KMS-11 (cell line): ENCODE measurements around the gene PCK2.

Source experiments
- H2AFZ ChIP-seq: fragments of 200-600 bp; sonication (generic); 2 replicates; pipeline ENCODE4 v1.6.1; 2016; ENCODE audit warnings: antibody characterized with exemption, mixed run types, low read depth
- H3K27ac ChIP-seq: fragments of 200-600 bp; sonication (generic); 2 replicates; pipeline ENCODE4 v1.6.1; 2016; ENCODE audit warnings: mild to moderate bottlenecking, mixed run types
- H3K27me3 ChIP-seq: fragments of 200-600 bp; sonication (generic); 2 replicates; pipeline ENCODE4 v1.6.1; 2017; ENCODE audit warnings: mild to moderate bottlenecking, low read depth, mixed run types, moderate library complexity; ENCODE audit not compliant: insufficient read depth
- H3K36me3 ChIP-seq: fragments of 200-600 bp; sonication (generic); 2 replicates; pipeline ENCODE4 v1.6.1; 2017; ENCODE audit warnings: mild to moderate bottlenecking, mixed run types; ENCODE audit not compliant: insufficient read depth
- H3K4me1 ChIP-seq: fragments of 200-600 bp; sonication (generic); 2 replicates; pipeline ENCODE4 v1.6.1; 2016; ENCODE audit warnings: mild to moderate bottlenecking, low read depth, mixed run types; ENCODE audit not compliant: poor library complexity, severe bottlenecking
- H3K4me2 ChIP-seq: fragments of 200-600 bp; sonication (generic); 2 replicates; pipeline ENCODE4 v1.7.0; 2016; ENCODE audit warnings: mild to moderate bottlenecking, mixed run types
- H3K4me3 ChIP-seq: fragments of 200-600 bp; sonication (generic); IDR thresholded peaks from 2 replicates; pipeline ENCODE4 v1.6.1; 2017; ENCODE audit warnings: low read depth, low read length, mixed read lengths; ENCODE audit not compliant: insufficient read depth
- H3K79me2 ChIP-seq: fragments of 200-600 bp; sonication (generic); 2 replicates; pipeline ENCODE4 v1.6.1; 2016; ENCODE audit warnings: low read depth, mixed run types; ENCODE audit not compliant: insufficient read depth
- H3K9ac ChIP-seq: fragments of 200-600 bp; sonication (generic); 2 replicates; pipeline ENCODE4 v1.6.1; 2016; ENCODE audit warnings: mild to moderate bottlenecking, mixed run types
- H4K20me1 ChIP-seq: fragments of 200-600 bp; sonication (generic); 2 replicates; pipeline ENCODE4 v1.6.1; 2016; ENCODE audit warnings: mild to moderate bottlenecking, mixed run types; ENCODE audit not compliant: insufficient read depth
- CTCF ChIP-seq: fragments of 200-600 bp; sonication (generic); conservative IDR thresholded peaks from 2 replicates; pipeline ENCODE4 v1.6.1; 2017; ENCODE audit warnings: low read depth, mild to moderate bottlenecking, antibody characterized with exemption, low read length, moderate library complexity, mixed read lengths

The PCK2 gene

GRCh38 chr14:24058260-24058950 is 35.7 kb upstream of the PCK2 start:
- TF ChIP-seq CTCF = peak; percentile 73
- peaks cover 15% of the 10 kb centered on the region; the same call in 1 of the 2 replicates for H3K27me3 ChIP-seq
- no peaks in the 10 kb centered on the region for H4K20me1 ChIP-seq
- H3K27ac ChIP-seq = no peak overlapping the region
- H3K4me1 ChIP-seq = no peaks in the 10 kb centered on the region
- no peak overlapping the region for H3K4me2 ChIP-seq
- no peak overlapping the region for H3K9ac ChIP-seq
- H3K36me3 ChIP-seq = no peaks in the 10 kb centered on the region
- no peak overlapping the region for H2AFZ ChIP-seq
- H3K79me2 ChIP-seq = no peaks in the 10 kb centered on the region
- H3K4me3 ChIP-seq = no peak overlapping the region

- Histone ChIP-seq H3K36me3 (no peaks in the 10 kb centered on the region), H3K27ac (no peak overlapping the region), H3K27me3 (peaks cover 12% of the 10 kb centered on the region; the same call in 1 of the 2 replicates), H3K4me1 (no peaks in the 10 kb centered on the region), H3K9ac (no peak overlapping the region), H4K20me1 (no peaks in the 10 kb centered on the region), H2AFZ (no peak overlapping the region), H3K4me3 (no peak overlapping the region), H3K79me2 (no peaks in the 10 kb centered on the region), H3K4me2 (no peak overlapping the region)
- no peak for TF ChIP-seq CTCF
These were observed 35.1 kb upstream of the PCK2 start for GRCh38 chr14:24058951-24059475.

GRCh38 chr14:24059841-24060388 is 34.2 kb upstream of the PCK2 start:
- Histone ChIP-seq H3K4me2 (no peak overlapping the region), H3K79me2 (no peaks in the 10 kb centered on the region), H3K36me3 (no peaks in the 10 kb centered on the region), H3K9ac (no peak overlapping the region), H2AFZ (no peak overlapping the region), H3K4me1 (no peaks in the 10 kb centered on the region), H3K27me3 (peaks cover 6% of the 10 kb centered on the region; the same call in 1 of the 2 replicates), H3K4me3 (no peak overlapping the region), H3K27ac (no peak overlapping the region), H4K20me1 (no peaks in the 10 kb centered on the region)
- no peak for TF ChIP-seq CTCF

GRCh38 chr14:24060443-24060842 is 33.7 kb upstream of the PCK2 start:
- Histone ChIP-seq H2AFZ (no peak overlapping the region), H3K9ac (no peak overlapping the region), H3K27me3 (peaks cover 2% of the 10 kb centered on the region; the same call in 1 of the 2 replicates), H3K79me2 (no peaks in the 10 kb centered on the region), H3K36me3 (no peaks in the 10 kb centered on the region), H4K20me1 (no peaks in the 10 kb centered on the region), H3K4me3 (no peak overlapping the region), H3K27ac (no peak overlapping the region), H3K4me2 (no peak overlapping the region), H3K4me1 (no peaks in the 10 kb centered on the region)
- TF ChIP-seq CTCF = no peak
